Activated T-cell treated with anti-CD3 and anti-CD28 coated beads for 4 hours (primary cell): ENCODE results near the gene EFCAB7.

Experiments
- DNase-seq: peaks from one replicate; pipeline ENCODE4 v3.0.0-alpha.2; 2020

Gene EFCAB7

DNA sequence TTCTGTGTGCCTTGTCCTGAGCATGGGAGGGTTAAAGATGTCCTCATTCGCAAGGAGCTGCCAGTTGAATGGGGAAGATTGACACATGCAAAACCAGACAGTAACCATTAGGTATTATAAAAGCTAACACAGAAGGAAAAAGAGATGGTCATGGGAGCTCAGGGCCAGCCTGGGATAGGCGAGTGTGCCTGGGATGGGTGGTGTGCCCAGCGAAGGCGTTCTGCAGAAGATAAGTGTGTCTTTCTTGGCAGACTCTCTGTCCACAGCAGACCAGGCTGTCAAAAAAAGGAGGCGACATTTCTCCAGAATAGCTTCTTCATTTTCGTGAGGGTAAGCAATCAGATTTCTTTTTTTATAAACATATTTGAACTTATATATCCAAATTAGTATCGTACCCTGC lies 84.0 kb downstream of the EFCAB7 start:
- no peak for DNase-seq

DNA sequence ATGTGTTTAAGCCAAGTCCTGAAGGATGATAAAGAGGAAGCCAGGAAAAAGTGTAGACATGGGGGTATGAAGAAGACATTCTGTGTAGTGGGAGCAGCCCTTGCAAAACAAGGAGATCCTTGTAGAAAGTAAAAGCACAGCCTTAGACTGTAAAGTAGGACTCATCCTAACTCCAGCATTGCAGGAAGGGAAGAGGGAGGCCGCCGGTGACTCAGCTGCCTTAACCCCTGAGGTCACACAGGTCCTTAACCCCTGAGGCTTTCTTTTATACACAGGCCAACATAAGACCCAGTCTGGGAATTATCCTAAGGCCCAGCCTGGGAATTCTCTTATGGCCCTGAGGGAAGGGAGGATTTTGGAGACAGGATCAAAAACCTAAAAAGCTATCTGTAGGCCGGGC lies 87.9 kb downstream of the EFCAB7 start:
- no peak for DNase-seq

DNA sequence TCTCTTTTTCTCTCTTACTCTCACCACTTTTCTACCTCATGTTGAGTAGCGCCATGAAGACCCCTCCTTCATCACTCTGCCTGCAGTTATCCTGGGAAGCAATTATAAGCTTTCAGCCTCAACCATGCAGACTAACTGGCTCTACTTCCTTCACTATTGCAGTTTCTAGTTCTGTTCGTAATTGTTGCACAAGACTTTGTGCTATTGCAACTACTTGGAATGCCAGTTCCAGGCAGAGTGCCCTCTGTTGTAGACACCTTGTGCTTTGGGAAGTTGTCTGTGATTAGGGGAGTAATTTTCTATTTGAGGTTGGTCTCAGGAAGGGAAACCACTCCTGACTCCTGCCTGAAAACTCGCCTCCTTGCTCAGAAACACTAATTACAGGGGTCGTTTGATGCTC lies 89.2 kb downstream of the EFCAB7 start:
- no peak for DNase-seq

DNA sequence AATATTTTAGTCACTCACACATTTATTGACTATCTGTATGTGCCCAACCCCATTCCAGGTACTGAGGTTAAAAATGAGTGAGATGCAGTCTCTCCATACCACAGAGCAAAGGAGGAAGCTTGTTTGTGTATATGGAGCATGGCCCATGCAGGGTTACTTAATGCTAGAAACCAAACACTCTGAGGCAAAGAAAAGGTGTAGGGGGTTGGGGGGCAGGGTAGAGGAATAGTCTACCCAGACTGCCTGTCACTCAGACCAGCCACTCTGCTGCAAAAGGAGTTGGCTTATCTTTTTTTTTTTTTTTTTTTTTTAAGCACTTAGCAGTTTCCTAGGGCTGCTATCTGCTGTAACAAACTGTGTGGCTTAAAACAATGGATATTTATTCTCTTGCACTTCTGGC lies 89.6 kb downstream of the EFCAB7 start:
- DNase-seq: no peak

DNA sequence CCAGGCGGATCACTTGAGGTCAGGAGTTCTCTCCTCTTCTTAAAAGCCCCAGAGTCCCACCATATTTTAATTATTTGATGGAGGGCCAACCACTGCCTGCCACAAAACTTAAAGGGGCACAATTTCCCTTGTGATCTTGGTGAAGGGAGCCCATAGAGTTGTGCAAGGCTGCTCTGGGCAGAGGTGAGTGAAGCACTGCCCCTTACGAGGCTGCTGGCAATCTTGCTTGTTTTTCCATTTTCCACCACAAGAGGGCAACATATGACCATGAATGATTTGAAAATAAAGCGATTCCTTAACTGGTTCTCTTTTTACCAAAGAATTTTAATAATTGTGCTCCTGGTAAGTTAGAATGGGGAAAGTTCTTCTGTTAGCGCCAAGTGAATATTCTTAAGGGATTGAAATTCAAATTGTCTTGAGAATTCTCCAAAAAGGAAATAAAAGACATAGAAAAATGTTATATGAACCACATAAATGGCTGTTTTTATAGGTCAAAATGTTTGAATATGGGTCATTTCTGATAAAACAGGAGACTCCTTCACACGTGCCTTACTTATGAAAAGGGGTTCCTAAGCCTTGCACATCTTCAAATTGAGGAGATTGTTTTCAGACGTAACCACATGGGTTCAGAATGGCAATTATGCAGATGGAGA lies 92.6 kb downstream of the EFCAB7 start:
- DNase-seq: peak; percentile 69

DNA sequence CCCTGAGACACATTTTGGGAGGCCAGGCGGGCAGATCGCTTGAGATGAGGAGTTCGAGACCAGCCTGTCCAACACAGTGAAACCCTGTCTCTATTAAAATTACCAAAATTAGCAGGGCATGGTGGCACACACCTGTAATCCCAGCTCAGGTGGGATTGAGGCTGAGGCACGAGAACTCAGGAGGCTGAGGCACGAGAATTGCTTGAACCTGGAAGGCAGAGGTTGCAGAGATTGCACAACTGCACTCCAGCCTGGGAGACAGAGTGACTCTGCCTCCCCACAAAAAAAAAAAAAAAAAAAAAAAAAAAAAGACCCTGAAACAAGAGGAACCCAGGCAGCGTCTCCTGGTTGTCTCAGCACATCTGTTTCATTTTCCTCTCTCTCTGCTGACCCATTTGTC lies 94.1 kb downstream of the EFCAB7 start:
- DNase-seq: no peak

DNA sequence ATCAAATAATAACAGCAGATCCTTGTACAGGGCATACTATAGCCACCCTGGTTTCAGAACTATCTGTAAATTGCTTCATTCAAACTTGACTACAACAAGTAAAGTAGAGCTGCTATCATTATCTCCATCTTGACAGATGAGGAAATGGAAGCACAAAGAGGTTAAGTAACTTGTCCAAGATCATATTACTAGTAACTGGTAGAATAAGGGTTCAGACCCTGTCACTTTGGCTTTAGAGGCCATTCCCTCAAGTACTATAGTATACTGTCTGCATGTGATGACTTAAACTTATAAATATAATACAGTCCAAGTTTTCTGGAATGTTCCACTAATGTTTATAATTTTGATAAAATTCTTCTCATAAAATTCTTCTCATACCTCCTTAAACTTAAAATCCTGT lies 94.7 kb downstream of the EFCAB7 start:
- DNase-seq: no peak

DNA sequence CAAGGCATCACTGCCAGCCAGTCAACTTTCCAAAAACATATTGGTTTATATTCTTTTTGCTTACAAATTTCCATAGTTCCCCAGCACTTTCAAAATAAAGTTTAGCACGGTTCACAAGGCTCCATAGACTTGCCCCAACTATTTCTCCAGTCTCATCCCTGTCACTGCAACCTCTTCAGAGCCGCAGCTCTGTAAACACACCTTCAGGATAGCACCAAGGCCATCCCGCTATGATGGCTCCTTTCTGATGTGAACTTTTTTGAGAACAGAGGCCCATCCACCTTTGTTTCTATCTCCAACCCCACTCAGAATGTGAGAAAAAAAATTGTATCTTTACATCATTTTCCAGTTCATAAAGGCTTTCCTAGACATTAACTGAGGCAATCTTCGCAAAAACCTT lies 96.2 kb downstream of the EFCAB7 start:
- DNase-seq: no peak

DNA sequence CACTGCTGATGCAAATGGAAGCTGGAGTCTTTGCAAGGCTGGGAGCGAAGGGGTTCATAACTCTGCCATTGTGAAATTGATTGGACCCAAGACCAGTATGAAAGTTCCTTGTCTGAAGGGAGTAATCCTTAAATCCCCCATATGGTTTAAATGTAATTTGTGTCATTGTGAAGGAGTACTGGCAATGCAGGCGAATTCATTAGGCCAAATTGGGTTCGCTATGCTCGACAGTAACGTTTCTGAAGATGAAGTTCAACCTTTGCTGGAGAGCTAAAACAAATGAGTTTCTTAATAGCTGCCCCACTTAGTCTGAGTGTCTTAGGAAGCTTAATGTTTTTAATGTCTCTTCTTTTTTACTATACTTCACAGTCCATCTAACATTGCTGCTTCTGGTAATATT lies 97.3 kb downstream of the EFCAB7 start:
- no peak for DNase-seq

DNA sequence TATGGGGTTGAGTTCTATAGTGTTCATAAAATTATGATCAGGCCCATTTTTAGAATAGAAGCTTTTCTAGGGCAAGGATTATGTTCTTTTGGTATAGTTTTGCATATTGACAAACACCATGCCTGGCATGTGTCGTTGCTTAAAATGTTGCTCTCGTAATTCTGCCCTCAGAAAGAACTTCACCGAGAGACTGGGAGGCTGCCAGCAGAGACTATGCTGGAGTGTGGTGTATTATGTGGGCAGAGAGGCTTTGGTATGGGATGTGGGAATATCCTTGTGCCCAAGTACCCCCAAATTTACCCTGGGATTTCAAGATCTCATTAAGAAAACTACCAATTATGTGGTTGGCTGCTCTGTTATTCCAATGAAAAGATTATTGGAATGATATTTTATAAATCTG lies 97.8 kb downstream of the EFCAB7 start:
- no peak for DNase-seq

DNA sequence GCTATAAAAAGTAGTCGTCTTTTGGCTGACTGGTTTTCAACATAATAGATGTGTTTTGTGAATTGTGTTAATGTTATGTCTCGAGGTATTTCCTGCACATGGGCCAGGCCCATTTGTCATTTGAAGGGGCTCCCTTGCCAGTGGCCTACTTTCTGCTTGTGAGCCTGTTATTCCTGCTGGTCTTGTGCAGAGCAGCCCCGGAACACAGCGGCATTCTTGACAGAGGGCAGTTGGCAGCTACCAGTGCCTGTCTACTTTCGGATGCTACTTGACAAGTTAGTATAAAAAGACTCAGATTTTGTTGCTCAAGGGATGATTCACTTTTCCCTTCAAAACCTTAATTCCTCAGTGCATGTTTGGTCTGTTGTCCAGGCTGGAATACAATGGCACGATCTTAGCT lies 98.4 kb downstream of the EFCAB7 start:
- DNase-seq: no peak
